HCT116 (cell line): ENCODE measurements around the gene MT4.

Source experiments
- EGR1 ChIP-seq: IDR thresholded peaks from 2 replicates; pipeline ENCODE4 v1.6.1; 2012; ENCODE audit warnings: low read depth
- EZH2 ChIP-seq: fragments of 200-600 bp; sonication (generic); IDR thresholded peaks from 2 replicates; pipeline ENCODE4 v1.6.1; 2017; ENCODE audit warnings: antibody characterized with exemption, mixed run types
- POLR2A ChIP-seq: IDR thresholded peaks from 2 replicates; pipeline ENCODE4 v1.7.0; 2011; ENCODE audit warnings: borderline replicate concordance; ENCODE audit not compliant: insufficient read depth, insufficient read length; ENCODE audit errors: extremely low read depth
- SRF ChIP-seq: IDR thresholded peaks from 2 replicates; pipeline ENCODE4 v1.6.1; 2012; ENCODE audit warnings: low read depth
- TCF7L2 ChIP-seq: IDR thresholded peaks from 2 replicates; pipeline ENCODE4 v1.7.0; 2011; ENCODE audit warnings: borderline replicate concordance, inconsistent platforms; ENCODE audit not compliant: insufficient read depth, insufficient read length; ENCODE audit errors: extremely low read depth
- TF ChIP-seq, protein P1 (sequence below), 3 experiments: fragments of 200-600 bp in 1 of 3; sonication (generic) in 1 of 3; IDR thresholded peaks in 2 of 3; conservative IDR thresholded peaks in 1 of 3; 2 replicates each; pipeline ENCODE4 v1.5.1; 2012 to 2017; ENCODE audit warnings: low read depth in 2 of 3, low read length in 2 of 3, antibody characterized with exemption in 1 of 3, borderline replicate concordance in 1 of 3, control low read depth in 1 of 3, mild to moderate bottlenecking in 1 of 3, mixed read lengths in 1 of 3, mixed run types in 1 of 3, moderate library complexity in 1 of 3; ENCODE audit not compliant: insufficient read depth in 1 of 3
- TF ChIP-seq, protein P2 (sequence below): IDR thresholded peaks from 2 replicates; pipeline ENCODE4 v1.6.1; 2012; ENCODE audit warnings: low read depth

DNA sequence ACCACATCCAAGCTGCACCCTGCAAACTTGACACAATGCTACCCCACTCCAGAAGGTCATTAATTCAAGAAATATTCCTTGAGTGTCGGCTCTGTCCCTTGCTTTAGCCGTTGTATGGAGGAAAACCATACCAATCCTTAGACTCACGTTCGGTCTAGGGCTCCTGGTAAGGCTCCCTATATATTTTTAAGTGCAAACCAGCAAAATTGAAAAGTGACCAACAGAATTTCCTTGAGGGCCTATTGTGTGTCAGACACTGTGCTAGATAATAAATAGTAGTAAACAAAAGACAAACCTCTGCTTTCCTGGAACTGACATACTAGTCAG, 44.7 kb upstream of the MT4 start:
- TF ChIP-seq, protein P1, sequence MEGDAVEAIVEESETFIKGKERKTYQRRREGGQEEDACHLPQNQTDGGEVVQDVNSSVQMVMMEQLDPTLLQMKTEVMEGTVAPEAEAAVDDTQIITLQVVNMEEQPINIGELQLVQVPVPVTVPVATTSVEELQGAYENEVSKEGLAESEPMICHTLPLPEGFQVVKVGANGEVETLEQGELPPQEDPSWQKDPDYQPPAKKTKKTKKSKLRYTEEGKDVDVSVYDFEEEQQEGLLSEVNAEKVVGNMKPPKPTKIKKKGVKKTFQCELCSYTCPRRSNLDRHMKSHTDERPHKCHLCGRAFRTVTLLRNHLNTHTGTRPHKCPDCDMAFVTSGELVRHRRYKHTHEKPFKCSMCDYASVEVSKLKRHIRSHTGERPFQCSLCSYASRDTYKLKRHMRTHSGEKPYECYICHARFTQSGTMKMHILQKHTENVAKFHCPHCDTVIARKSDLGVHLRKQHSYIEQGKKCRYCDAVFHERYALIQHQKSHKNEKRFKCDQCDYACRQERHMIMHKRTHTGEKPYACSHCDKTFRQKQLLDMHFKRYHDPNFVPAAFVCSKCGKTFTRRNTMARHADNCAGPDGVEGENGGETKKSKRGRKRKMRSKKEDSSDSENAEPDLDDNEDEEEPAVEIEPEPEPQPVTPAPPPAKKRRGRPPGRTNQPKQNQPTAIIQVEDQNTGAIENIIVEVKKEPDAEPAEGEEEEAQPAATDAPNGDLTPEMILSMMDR (IDR thresholded peaks at IDR 0.05 in 2 of 3, conservative IDR thresholded peaks at IDR 0.05 in 1 of 3; ENCODE audit: borderline replicate concordance in 1 of 3, insufficient read depth in 1 of 3, low read depth in 2 of 3, low read length in 2 of 3) = no peak
- no peak for TF ChIP-seq EGR1
- no peak for TF ChIP-seq SRF
- TF ChIP-seq, protein P2, sequence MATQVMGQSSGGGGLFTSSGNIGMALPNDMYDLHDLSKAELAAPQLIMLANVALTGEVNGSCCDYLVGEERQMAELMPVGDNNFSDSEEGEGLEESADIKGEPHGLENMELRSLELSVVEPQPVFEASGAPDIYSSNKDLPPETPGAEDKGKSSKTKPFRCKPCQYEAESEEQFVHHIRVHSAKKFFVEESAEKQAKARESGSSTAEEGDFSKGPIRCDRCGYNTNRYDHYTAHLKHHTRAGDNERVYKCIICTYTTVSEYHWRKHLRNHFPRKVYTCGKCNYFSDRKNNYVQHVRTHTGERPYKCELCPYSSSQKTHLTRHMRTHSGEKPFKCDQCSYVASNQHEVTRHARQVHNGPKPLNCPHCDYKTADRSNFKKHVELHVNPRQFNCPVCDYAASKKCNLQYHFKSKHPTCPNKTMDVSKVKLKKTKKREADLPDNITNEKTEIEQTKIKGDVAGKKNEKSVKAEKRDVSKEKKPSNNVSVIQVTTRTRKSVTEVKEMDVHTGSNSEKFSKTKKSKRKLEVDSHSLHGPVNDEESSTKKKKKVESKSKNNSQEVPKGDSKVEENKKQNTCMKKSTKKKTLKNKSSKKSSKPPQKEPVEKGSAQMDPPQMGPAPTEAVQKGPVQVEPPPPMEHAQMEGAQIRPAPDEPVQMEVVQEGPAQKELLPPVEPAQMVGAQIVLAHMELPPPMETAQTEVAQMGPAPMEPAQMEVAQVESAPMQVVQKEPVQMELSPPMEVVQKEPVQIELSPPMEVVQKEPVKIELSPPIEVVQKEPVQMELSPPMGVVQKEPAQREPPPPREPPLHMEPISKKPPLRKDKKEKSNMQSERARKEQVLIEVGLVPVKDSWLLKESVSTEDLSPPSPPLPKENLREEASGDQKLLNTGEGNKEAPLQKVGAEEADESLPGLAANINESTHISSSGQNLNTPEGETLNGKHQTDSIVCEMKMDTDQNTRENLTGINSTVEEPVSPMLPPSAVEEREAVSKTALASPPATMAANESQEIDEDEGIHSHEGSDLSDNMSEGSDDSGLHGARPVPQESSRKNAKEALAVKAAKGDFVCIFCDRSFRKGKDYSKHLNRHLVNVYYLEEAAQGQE = no peak
- no peak for TF ChIP-seq POLR2A
- no peak for TF ChIP-seq TCF7L2
- TF ChIP-seq EZH2 = no peak
